SK-N-SH treated with all-trans-retinoic acid at 6 μM for 48 hours (cell line): ENCODE data around the gene SCLT1.

Experiments
- ARNTL ChIP-seq: fragments of 450-650 bp; formaldehyde crosslinking; IDR thresholded peaks from 2 replicates; pipeline ENCODE4 v1.5.0; 2020; ENCODE audit warnings: low read depth, mild to moderate bottlenecking, moderate library complexity, borderline replicate concordance
- BACH2 ChIP-seq: fragments of 250-450 bp; sonication (Bioruptor Pico); IDR thresholded peaks from 2 replicates; pipeline ENCODE4 v1.9.0; 2021; ENCODE audit warnings: mild to moderate bottlenecking, borderline replicate concordance
- CSDC2 ChIP-seq: fragments of 250-450 bp; sonication (Bioruptor Pico); IDR thresholded peaks from 2 replicates; pipeline ENCODE4 v1.5.0; 2020; ENCODE audit warnings: mild to moderate bottlenecking, moderate library complexity
- ESRRG ChIP-seq: fragments of 250-450 bp; sonication (Bioruptor Pico); IDR thresholded peaks from 2 replicates; pipeline ENCODE4 v1.6.1; 2021; ENCODE audit warnings: mild to moderate bottlenecking
- ISL1 ChIP-seq: fragments of 250-450 bp; sonication (Bioruptor Pico); IDR thresholded peaks from 2 replicates; pipeline ENCODE4 v2.1.2; 2022; ENCODE audit warnings: mild to moderate bottlenecking, moderate library complexity
- OSR1 ChIP-seq: fragments of 250-450 bp; sonication (Bioruptor Pico); IDR thresholded peaks from 2 replicates; pipeline ENCODE4 v1.8.0; 2022; ENCODE audit warnings: moderate library complexity, mild to moderate bottlenecking, inconsistent platforms
- TCF4 ChIP-seq: fragments of 250-450 bp; sonication (Bioruptor Pico); IDR thresholded peaks from 2 replicates; pipeline ENCODE4 v1.8.0; 2021; ENCODE audit warnings: mild to moderate bottlenecking, moderate library complexity, borderline replicate concordance
- ZC3H10 ChIP-seq: fragments of 250-450 bp; sonication (Bioruptor Pico); IDR thresholded peaks from 2 replicates; pipeline ENCODE4 v1.5.1; 2021; ENCODE audit warnings: mild to moderate bottlenecking, moderate library complexity
- ZFP3 ChIP-seq: fragments of 250-450 bp; sonication (Bioruptor Pico); IDR thresholded peaks from 2 replicates; pipeline ENCODE4 v1.5.0; 2020; ENCODE audit warnings: mild to moderate bottlenecking, moderate library complexity
- ZFP30 ChIP-seq: fragments of 450-650 bp; formaldehyde crosslinking; IDR thresholded peaks from 2 replicates; pipeline ENCODE4 v1.5.0; 2022; ENCODE audit warnings: mild to moderate bottlenecking, moderate library complexity
- TF ChIP-seq, protein P1 (sequence below): fragments of 250-450 bp; sonication (Bioruptor Pico); IDR thresholded peaks from 2 replicates; pipeline ENCODE4 v1.8.0; 2020; ENCODE audit warnings: mild to moderate bottlenecking, moderate library complexity, borderline replicate concordance
- TF ChIP-seq, protein P2 (sequence below): fragments of 250-450 bp; sonication (Bioruptor Pico); IDR thresholded peaks from 2 replicates; pipeline ENCODE4 v1.5.1; 2020; ENCODE audit warnings: low read depth, mild to moderate bottlenecking, moderate library complexity

DNA sequence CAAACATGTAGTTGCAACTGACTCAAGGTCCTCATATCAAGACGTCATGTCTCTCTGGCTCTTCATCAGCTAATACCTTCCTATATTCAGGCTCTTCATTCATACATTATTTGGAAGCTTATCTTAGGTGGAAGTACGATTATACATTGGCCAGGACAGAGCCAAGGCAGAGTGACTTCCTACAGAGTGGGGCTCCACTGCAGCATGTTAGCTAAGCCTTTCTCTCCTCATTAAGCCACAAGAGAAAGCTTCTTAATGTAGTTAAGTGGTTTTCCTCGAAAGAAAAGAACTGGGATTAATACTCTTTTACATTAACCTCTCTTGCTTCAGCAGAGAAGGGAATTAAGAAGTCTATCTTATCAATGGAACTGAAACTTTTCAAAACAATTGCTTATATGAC lies 17.6 kb upstream of the SCLT1 start:
- no peak for TF ChIP-seq CSDC2 (CRISPR knock-in tag)
- TF ChIP-seq ESRRG (CRISPR knock-in tag) = no peak
- no peak for TF ChIP-seq ZFP3 (CRISPR knock-in tag)
- TF ChIP-seq ZFP30 (CRISPR knock-in tag) = no peak
- TF ChIP-seq TCF4 = no peak
- no peak for TF ChIP-seq OSR1 (CRISPR knock-in tag)
- TF ChIP-seq, protein P1, sequence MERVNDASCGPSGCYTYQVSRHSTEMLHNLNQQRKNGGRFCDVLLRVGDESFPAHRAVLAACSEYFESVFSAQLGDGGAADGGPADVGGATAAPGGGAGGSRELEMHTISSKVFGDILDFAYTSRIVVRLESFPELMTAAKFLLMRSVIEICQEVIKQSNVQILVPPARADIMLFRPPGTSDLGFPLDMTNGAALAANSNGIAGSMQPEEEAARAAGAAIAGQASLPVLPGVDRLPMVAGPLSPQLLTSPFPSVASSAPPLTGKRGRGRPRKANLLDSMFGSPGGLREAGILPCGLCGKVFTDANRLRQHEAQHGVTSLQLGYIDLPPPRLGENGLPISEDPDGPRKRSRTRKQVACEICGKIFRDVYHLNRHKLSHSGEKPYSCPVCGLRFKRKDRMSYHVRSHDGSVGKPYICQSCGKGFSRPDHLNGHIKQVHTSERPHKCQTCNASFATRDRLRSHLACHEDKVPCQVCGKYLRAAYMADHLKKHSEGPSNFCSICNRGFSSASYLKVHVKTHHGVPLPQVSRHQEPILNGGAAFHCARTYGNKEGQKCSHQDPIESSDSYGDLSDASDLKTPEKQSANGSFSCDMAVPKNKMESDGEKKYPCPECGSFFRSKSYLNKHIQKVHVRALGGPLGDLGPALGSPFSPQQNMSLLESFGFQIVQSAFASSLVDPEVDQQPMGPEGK = no peak
- TF ChIP-seq ISL1 (CRISPR knock-in tag) = no peak
- TF ChIP-seq, protein P2, sequence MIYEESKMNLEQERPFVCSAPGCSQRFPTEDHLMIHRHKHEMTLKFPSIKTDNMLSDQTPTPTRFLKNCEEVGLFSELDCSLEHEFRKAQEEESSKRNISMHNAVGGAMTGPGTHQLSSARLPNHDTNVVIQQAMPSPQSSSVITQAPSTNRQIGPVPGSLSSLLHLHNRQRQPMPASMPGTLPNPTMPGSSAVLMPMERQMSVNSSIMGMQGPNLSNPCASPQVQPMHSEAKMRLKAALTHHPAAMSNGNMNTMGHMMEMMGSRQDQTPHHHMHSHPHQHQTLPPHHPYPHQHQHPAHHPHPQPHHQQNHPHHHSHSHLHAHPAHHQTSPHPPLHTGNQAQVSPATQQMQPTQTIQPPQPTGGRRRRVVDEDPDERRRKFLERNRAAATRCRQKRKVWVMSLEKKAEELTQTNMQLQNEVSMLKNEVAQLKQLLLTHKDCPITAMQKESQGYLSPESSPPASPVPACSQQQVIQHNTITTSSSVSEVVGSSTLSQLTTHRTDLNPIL (CRISPR knock-in tag) = no peak
- no peak for TF ChIP-seq ARNTL
- TF ChIP-seq ZC3H10 (CRISPR knock-in tag) = no peak
- no peak for TF ChIP-seq BACH2
